Measurements from ENCODE around the gene MYO19. TPM values are rescaled to one million over a fixed set of nuclear protein-coding genes. Genes with fewer than 3 reads are reported as not detected.

MYO19 gene
- total and polyA plus RNA-seq, 2 of the 8 experiments (the other 6 are each of a cell fraction or from before 2014, with no cell fraction given): 126 to 163 TPM

GRCh38 chr17:36461330-36462110 is 73.1 kb downstream of the MYO19 start:
- POLR2A ChIA-PET (ENCODE audit: partially characterized antibody): no interaction called here
- Histone ChIP-seq H3K14ac (ENCODE audit: insufficient read length) (no peak overlapping the region), H3K56ac (replicated peaks; ENCODE audit: insufficient read length, low read depth, low read length) (no peak overlapping the region), H3K36me3 (ENCODE audit: control insufficient read depth in 2 of 4, insufficient read depth in 4 of 4, low read length in 3 of 4) (no peaks in the 10 kb centered on the region), H3K4me3 (ENCODE audit: extremely low read depth in 1 of 4, insufficient read depth in 2 of 4, low read depth in 3 of 4, low read length in 4 of 4) (no peak overlapping the region), H2BK15ac (ENCODE audit: low read length) (no peak overlapping the region), H3K9me3 (ENCODE audit: insufficient read depth in 2 of 2, low read depth in 1 of 2, low read length in 1 of 2) (no peaks in the 10 kb centered on the region), H2AFZ (ENCODE audit: low read length) (no peak overlapping the region), H3K27ac (ENCODE audit: low read depth, low read length) (no peak overlapping the region), H4K91ac (replicated peaks; ENCODE audit: insufficient read length, low read length) (no peak overlapping the region), H3K79me1 (ENCODE audit: low read depth, low read length) (no peaks in the 10 kb centered on the region), H2AK5ac (ENCODE audit: low read depth, low read length) (no peak overlapping the region), H2BK120ac (replicated peaks; ENCODE audit: low read depth, low read length) (no peak overlapping the region), H3K23me2 (ENCODE audit: low read depth, low read length) (no peaks in the 10 kb centered on the region; the same call in 1 of the 2 replicates), H2BK12ac (ENCODE audit: low read depth, low read length) (no peak overlapping the region), H4K8ac (ENCODE audit: extremely low read depth, insufficient read depth, low read length) (no peak overlapping the region), H3K23ac (ENCODE audit: insufficient read length) (no peak overlapping the region), H3K18ac (ENCODE audit: extremely low read depth, low read length) (no peak overlapping the region), H2BK5ac (ENCODE audit: low read depth, low read length) (no peak overlapping the region), H3K4me1 (replicated peaks in 1 of 4; ENCODE audit: control insufficient read depth in 3 of 4, insufficient read depth in 4 of 4, low read length in 3 of 4) (0 out of 7 replicates have a peak, but pooled peaks cover 0 to 2% (median 0%) of the 10 kb centered on the region in 4 experiments), H4K5ac (ENCODE audit: insufficient read length, low read depth, low read length) (no peak overlapping the region), H4K20me1 (replicated peaks in 1 of 2; ENCODE audit: control insufficient read depth in 1 of 2, insufficient read depth in 2 of 2, low read length in 2 of 2) (peaks cover 0 to 3% of the 10 kb centered on the region in 2 experiments), H2BK20ac (ENCODE audit: low read length) (no peak overlapping the region), H3K27me3 (replicated peaks in 1 of 4; ENCODE audit: control insufficient read depth in 3 of 4, extremely low read depth in 1 of 4, insufficient read depth in 3 of 4, low read length in 3 of 4) (peaks cover 4 to 27% (median 18%) of the 10 kb centered on the region in 4 experiments; a peak in 6 of 7 replicates), H3K4ac (replicated peaks; ENCODE audit: insufficient read length, low read depth, low read length) (no peak overlapping the region), H3K79me2 (ENCODE audit: control insufficient read depth in 1 of 2, insufficient read depth in 2 of 2, low read length in 2 of 2) (no peaks in the 10 kb centered on the region), H3K9ac (replicated peaks in 1 of 4; ENCODE audit: extremely low read depth in 1 of 4, low read depth in 3 of 4, low read length in 3 of 4) (no peak overlapping the region), H3K4me2 (ENCODE audit: insufficient read depth in 1 of 2, low read depth in 2 of 2, low read length in 2 of 2) (no peak overlapping the region)
- no peak for TF ChIP-seq GTF2F1 (IDR thresholded peaks at IDR 0.05; ENCODE audit: borderline replicate concordance, low read depth, low read length)
- no peak for TF ChIP-seq SUZ12 (IDR thresholded peaks at IDR 0.05; ENCODE audit: low read length)
- no peak for TF ChIP-seq CREB1 (IDR thresholded peaks at IDR 0.05)
- TF ChIP-seq CBX5 (IDR thresholded peaks at IDR 0.05; ENCODE audit: low read depth, low read length): no peak
- no peak for TF ChIP-seq HDAC6 (IDR thresholded peaks at IDR 0.05; ENCODE audit: low read depth, low read length)
- no peak for TF ChIP-seq CEBPB (IDR thresholded peaks at IDR 0.05; ENCODE audit: low read depth, low read length)
- no peak for TF ChIP-seq BCL11A (IDR thresholded peaks at IDR 0.05; ENCODE audit: low read depth in 2 of 2, low read length in 2 of 2)
- no peak for TF ChIP-seq SIRT6 (IDR thresholded peaks at IDR 0.05; ENCODE audit: low read length)
- TF ChIP-seq, protein P1, sequence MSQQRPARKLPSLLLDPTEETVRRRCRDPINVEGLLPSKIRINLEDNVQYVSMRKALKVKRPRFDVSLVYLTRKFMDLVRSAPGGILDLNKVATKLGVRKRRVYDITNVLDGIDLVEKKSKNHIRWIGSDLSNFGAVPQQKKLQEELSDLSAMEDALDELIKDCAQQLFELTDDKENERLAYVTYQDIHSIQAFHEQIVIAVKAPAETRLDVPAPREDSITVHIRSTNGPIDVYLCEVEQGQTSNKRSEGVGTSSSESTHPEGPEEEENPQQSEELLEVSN (IDR thresholded peaks at IDR 0.05): no peak
- TF ChIP-seq BACH1 (IDR thresholded peaks at IDR 0.05; ENCODE audit: low read length): no peak
- no peak for TF ChIP-seq TAF7 (optimal IDR thresholded peaks at IDR 0.05; ENCODE audit: borderline replicate concordance, low read depth, low read length)
- CTCF ChIA-PET (ENCODE audit: partially characterized antibody): interaction anchor here (0.9 to 3.5 kb wide), 7 partner anchors 8 to 269 kb away, joined by 3 to 20 read pairs (median 5); no protein-coding TSS in a partner anchor
- WGBS, 2 experiments (ENCODE audit: extremely low coverage in 1 of 2, insufficient coverage in 1 of 2, insufficient read length in 1 of 2, insufficient replicate concordance in 2 of 2, low coverage in 1 of 2, low lambda C conversion rate in 2 of 2, missing lambda C conversion rate in 1 of 2): 81% methylated on average over 10 of the region's 10 CpGs; no CpG with 5 or more reads in 1 of the 2 experiments
- FAIRE-seq: no peak
- DNase-seq (ENCODE audit: low read depth in 1 of 2, low spot score in 2 of 2): no peak

All from H1 (cell line).